Panc1 (cell line): ENCODE results near the gene TOR1B. TPM values are rescaled to one million over a fixed set of nuclear protein-coding genes. Genes with fewer than 3 reads are reported as not detected.
"Not testable (repeated sequence)": the region's sequence is repeated elsewhere in the genome, so short reads cannot be mapped to it uniquely, and the experiment has no call there.

Experiments
- ATAC-seq: fragments of 200-7000 bp; cut with Tn5 transposase; 2 replicates; pipeline ENCODE4 v1.9.1; 2020; ENCODE audit warnings: mild to moderate bottlenecking, moderate library complexity
- BruUV-seq: library from RNA; stranded (reverse); fragments of 400-500 nt; replicated peaks from 2 replicates; lab custom pipeline; 2021; lab: Mats Ljungman, UMichigan
- CTCF ChIA-PET: fragments of 300-600 bp; sonication (Branson Sonifier 250); formaldehyde crosslinking; loops from one replicate; lab custom pipeline; 2022; ENCODE audit warnings: antibody characterized with exemption; lab: Charles Lee
- POLR2A ChIA-PET: fragments of 300-600 bp; sonication (Branson Sonifier 250); formaldehyde crosslinking; loops from one replicate; lab custom pipeline; 2022; ENCODE audit warnings: antibody characterized with exemption; lab: Charles Lee
- DNase-seq: peaks from one replicate; pipeline ENCODE4 v3.0.0-alpha.2; 2010; ENCODE audit warnings: low read depth, low spot score
- H3K27ac ChIP-seq: 2 replicates; pipeline ENCODE4 v1.5.1; 2011; ENCODE audit warnings: mild to moderate bottlenecking, low read length, inconsistent platforms
- H3K27me3 ChIP-seq: fragments of 200-500 bp; sonication (Bioruptor generic); 2 replicates; pipeline ENCODE4 v1.6.0; 2014; ENCODE audit warnings: low read length, inconsistent platforms; ENCODE audit not compliant: control insufficient read depth, insufficient read depth
- H3K36me3 ChIP-seq: fragments of 200-500 bp; sonication (Bioruptor generic); 2 replicates; pipeline ENCODE4 v1.5.1; 2014; ENCODE audit warnings: inconsistent platforms, mild to moderate bottlenecking, low read length, moderate library complexity; ENCODE audit not compliant: control insufficient read depth, insufficient read depth
- H3K4me1 ChIP-seq: 2 replicates; pipeline ENCODE4 v1.5.1; 2011; ENCODE audit warnings: inconsistent platforms, mild to moderate bottlenecking, low read length, moderate library complexity; ENCODE audit not compliant: control insufficient read depth, insufficient read depth
- H3K4me3 ChIP-seq, 2 experiments: 2 replicates each; pipeline ENCODE4 v1.5.1; 2011 to 2012; ENCODE audit warnings: low read depth in 2 of 2, low read length in 2 of 2, mild to moderate bottlenecking in 2 of 2, inconsistent platforms in 1 of 2, moderate library complexity in 1 of 2
- H3K9me3 ChIP-seq: fragments of 200-500 bp; sonication (Bioruptor generic); 2 replicates; pipeline ENCODE4 v1.5.1; 2014; ENCODE audit warnings: low read depth, mild to moderate bottlenecking, inconsistent platforms, low read length, moderate library complexity; ENCODE audit not compliant: control insufficient read depth, insufficient read depth
- POLR2AphosphoS5 ChIP-seq: IDR thresholded peaks from 2 replicates; pipeline ENCODE4 v1.6.1; 2012; ENCODE audit warnings: mild to moderate bottlenecking, low read depth, low read length, moderate library complexity
- SIN3A ChIP-seq: IDR thresholded peaks from 2 replicates; pipeline ENCODE4 v1.6.1; 2012; ENCODE audit warnings: low read depth, mild to moderate bottlenecking, low read length, moderate library complexity, borderline replicate concordance; ENCODE audit not compliant: insufficient read depth
- TCF7L2 ChIP-seq: IDR thresholded peaks from 2 replicates; pipeline ENCODE4 v1.6.1; 2011; ENCODE audit warnings: mild to moderate bottlenecking, low read depth, low read length, inconsistent platforms
- in situ Hi-C: cut with HindIII; loops from 2 replicates; pipeline ENCODE4 v1.10.0; 2016; ENCODE audit warnings: low sequenced_read_pairs, low pct_unique_long_range_greater_than_20kb
- intact Hi-C: fragments of 100-400 bp; cut with micrococcal nuclease; formaldehyde crosslinking; loops from one replicate; pipeline ENCODE4 v1.10.0; 2022; ENCODE audit not compliant: unreplicated experiment
- total RNA-seq: library from RNA; stranded (reverse); gene quantifications from one replicate; pipeline ENCODE4 v1.2.1, GENCODE V29; 2021; ENCODE audit not compliant: unreplicated experiment
- TF ChIP-seq, protein P1 (sequence below), 2 experiments: IDR thresholded peaks; 2 replicates each; pipeline ENCODE4 v1.6.1; 2011 to 2012; ENCODE audit warnings: low read depth in 2 of 2, control low read depth in 1 of 2, low read length in 1 of 2, mild to moderate bottlenecking in 1 of 2, moderate library complexity in 1 of 2; ENCODE audit not compliant: insufficient read depth in 1 of 2
- TF ChIP-seq, protein P2 (sequence below): fragments of 450-650 bp; IDR thresholded peaks from 2 replicates; pipeline ENCODE4 v1.5.1; 2017; ENCODE audit warnings: mild to moderate bottlenecking

The TOR1B gene
- total RNA-seq, 1 experiment from 2014 or later, result 37.6 TPM

DNA sequence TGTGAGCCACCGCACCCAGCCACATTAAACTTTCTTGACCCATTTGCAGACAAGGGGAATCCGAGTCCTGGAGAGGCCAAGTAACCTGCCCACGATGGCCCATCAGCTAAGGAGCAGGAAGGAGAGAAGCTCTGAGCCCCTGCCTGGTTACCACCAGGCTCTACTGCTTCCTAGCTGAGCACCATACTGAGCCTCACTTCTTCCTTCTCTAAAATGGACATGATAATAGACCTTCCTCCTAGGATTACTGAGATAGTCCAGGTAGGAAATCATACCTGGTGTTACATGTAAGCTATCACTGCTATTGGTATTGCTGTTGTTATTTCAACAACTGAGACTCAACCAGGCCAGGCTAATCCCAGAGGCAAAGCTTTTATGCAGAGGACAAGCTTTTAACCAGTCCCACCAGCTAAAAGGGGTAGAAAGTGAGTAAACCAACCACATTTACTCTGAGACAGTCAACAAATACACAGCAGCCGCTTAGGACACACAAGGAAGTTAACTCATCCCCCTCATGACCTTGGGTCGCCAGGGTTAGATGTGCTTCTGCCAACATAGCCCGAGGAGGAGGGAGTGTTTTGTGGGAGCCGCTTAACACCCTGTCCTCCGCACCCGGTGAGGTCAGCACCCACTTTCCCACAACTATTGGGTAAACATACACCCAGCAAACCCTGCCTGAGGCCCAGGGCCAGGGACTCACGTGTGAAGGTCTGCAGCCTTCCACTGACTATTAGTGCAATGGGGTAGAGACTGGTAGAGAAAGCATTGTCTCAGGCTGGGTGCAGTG, 29.5 kb upstream of the TOR1B start:
- POLR2A ChIA-PET, result interaction anchor here (0.5 kb wide), 1 partner anchor 13 kb away, joined by 4 read pairs; no protein-coding TSS in a partner anchor
- CTCF ChIA-PET, result interaction anchor here (0.6 to 1.1 kb wide), 2 partner anchors 12 to 33 kb away, joined by 3 to 6 read pairs; no protein-coding TSS in a partner anchor
- Histone ChIP-seq H3K36me3 (no peaks in the 10 kb centered on the region), H3K4me1 (no peaks in the 10 kb centered on the region), H3K27me3 (no peaks in the 10 kb centered on the region), H3K9me3 (no peaks in the 10 kb centered on the region), H3K27ac (no peak overlapping the region), H3K4me3 (no peak overlapping the region)
- DNase-seq (no peak), ATAC-seq (no peak)
- in situ Hi-C loops, result no loop called here
- BruUV-seq, result no TSS peak
- TF ChIP-seq, protein P1, sequence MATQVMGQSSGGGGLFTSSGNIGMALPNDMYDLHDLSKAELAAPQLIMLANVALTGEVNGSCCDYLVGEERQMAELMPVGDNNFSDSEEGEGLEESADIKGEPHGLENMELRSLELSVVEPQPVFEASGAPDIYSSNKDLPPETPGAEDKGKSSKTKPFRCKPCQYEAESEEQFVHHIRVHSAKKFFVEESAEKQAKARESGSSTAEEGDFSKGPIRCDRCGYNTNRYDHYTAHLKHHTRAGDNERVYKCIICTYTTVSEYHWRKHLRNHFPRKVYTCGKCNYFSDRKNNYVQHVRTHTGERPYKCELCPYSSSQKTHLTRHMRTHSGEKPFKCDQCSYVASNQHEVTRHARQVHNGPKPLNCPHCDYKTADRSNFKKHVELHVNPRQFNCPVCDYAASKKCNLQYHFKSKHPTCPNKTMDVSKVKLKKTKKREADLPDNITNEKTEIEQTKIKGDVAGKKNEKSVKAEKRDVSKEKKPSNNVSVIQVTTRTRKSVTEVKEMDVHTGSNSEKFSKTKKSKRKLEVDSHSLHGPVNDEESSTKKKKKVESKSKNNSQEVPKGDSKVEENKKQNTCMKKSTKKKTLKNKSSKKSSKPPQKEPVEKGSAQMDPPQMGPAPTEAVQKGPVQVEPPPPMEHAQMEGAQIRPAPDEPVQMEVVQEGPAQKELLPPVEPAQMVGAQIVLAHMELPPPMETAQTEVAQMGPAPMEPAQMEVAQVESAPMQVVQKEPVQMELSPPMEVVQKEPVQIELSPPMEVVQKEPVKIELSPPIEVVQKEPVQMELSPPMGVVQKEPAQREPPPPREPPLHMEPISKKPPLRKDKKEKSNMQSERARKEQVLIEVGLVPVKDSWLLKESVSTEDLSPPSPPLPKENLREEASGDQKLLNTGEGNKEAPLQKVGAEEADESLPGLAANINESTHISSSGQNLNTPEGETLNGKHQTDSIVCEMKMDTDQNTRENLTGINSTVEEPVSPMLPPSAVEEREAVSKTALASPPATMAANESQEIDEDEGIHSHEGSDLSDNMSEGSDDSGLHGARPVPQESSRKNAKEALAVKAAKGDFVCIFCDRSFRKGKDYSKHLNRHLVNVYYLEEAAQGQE (IDR thresholded peaks at IDR 0.05; ENCODE audit: insufficient read depth in 1 of 2, low read depth in 2 of 2, low read length in 1 of 2), result no peak
- TF ChIP-seq SIN3A, result no peak
- intact Hi-C loops, result no loop called here

DNA sequence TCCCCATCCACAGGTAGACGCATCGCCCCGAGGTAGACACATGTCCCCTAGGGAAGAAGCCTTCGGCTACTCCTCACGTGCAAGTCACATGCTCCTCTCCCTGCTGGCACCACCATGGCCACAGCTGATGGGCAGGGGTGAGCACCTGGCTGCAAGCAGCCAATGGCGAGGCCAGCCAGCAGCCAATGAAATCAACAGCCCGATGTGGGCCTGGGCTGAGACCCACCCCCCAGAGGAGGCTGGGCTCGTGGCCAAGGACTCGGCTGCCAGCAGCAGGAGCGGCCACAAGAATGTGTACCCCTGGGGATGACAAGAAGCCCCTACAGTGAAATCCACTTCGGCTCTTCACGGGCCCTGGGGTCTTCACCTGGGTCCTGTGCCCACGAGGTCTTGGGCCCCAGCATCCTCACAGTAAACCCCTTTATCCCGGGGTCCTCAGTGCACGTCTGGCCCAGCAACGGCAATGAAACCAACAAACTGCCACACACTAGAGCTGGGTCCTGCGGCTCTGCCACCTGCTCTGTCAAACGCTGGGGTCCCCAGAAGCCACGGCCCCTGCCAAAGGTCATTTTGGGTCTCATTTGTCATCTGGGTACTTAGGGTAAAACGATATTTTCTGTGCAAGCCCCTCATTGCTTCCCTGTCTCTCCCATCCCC, 28.1 kb upstream of the TOR1B start:
- TF ChIP-seq POLR2AphosphoS5, result no peak
- no peak for DNase-seq
- Histone ChIP-seq H3K27ac (no peak overlapping the region), H3K4me1 (no peaks in the 10 kb centered on the region), H3K36me3 (no peaks in the 10 kb centered on the region), H3K9me3 (no peaks in the 10 kb centered on the region), H3K27me3 (no peaks in the 10 kb centered on the region), H3K4me3 (no peak overlapping the region)
- ChIA-PET POLR2A (no interaction called here), CTCF (no interaction called here)
- ATAC-seq, result no peak
- intact Hi-C loops, result no loop called here
- BruUV-seq, result no TSS peak
- in situ Hi-C loops, result no loop called here

DNA sequence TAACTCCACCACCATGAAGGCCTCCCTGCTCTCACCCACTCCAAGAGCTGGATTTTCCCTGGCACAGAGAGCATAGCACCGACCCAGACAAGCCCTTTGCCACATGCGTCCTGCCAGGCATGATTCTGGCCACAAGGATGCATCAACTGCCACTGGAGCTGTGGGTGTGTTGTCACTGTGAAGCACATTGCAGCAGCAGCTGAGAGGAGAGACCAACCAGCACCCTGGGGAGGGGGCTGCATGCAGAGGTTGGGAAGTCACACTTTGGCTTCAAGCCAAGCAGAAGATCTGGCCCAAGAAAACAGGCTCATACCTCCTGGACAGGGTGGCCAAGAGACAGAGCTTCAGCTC, 27.6 kb upstream of the TOR1B start:
- ChIA-PET POLR2A (no interaction called here), CTCF (no interaction called here)
- intact Hi-C loops (no loop called here), in situ Hi-C loops (no loop called here)
- TF ChIP-seq, protein P1 (IDR thresholded peaks at IDR 0.05; ENCODE audit: insufficient read depth in 1 of 2, low read depth in 2 of 2, low read length in 1 of 2), result no peak
- TF ChIP-seq SIN3A (no peak), POLR2AphosphoS5 (no peak), TCF7L2 (no peak)
- TF ChIP-seq, protein P2, sequence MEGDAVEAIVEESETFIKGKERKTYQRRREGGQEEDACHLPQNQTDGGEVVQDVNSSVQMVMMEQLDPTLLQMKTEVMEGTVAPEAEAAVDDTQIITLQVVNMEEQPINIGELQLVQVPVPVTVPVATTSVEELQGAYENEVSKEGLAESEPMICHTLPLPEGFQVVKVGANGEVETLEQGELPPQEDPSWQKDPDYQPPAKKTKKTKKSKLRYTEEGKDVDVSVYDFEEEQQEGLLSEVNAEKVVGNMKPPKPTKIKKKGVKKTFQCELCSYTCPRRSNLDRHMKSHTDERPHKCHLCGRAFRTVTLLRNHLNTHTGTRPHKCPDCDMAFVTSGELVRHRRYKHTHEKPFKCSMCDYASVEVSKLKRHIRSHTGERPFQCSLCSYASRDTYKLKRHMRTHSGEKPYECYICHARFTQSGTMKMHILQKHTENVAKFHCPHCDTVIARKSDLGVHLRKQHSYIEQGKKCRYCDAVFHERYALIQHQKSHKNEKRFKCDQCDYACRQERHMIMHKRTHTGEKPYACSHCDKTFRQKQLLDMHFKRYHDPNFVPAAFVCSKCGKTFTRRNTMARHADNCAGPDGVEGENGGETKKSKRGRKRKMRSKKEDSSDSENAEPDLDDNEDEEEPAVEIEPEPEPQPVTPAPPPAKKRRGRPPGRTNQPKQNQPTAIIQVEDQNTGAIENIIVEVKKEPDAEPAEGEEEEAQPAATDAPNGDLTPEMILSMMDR, result no peak
- H3K27me3 ChIP-seq, result no peaks in the 10 kb centered on the region
- no peaks in the 10 kb centered on the region for H3K4me1 ChIP-seq
- ATAC-seq (no peak), DNase-seq (no peak)
- no peaks in the 10 kb centered on the region for H3K9me3 ChIP-seq
- no peak overlapping the region for H3K4me3 ChIP-seq
- H3K36me3 ChIP-seq, result no peaks in the 10 kb centered on the region
- BruUV-seq, result no TSS peak
- no peak overlapping the region for H3K27ac ChIP-seq

DNA sequence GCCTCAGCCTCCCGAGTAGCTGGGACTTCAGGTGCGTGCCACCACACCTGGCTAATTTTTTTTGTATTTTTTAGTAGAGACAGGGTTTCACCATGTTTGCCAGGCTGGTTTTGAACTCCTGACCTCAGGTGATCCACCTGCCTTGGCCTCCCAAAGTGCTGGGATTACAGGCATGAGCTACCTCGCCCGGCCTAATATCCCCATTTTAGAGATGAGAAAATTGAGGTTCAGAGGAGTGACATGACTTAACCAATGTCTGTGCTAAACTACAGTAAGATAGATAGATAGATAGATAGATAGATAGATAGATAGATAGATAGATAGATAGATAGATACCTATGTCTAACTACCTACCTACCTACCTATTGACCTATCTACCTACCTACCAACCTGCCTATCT, 26.9 kb upstream of the TOR1B start:
- H3K27me3 ChIP-seq, H3K4me3 ChIP-seq, BruUV-seq, H3K9me3 ChIP-seq, CTCF ChIA-PET, POLR2A ChIA-PET, ATAC-seq, intact Hi-C loops, H3K36me3 ChIP-seq, in situ Hi-C loops, DNase-seq, H3K27ac ChIP-seq, H3K4me1 ChIP-seq: not testable (repeated sequence)
